Mesothelial cell of epicardium (in vitro differentiated cells): ENCODE data around the gene SLC9A6. TPM values are rescaled to one million over a fixed set of nuclear protein-coding genes. Genes with fewer than 3 reads are reported as not detected.
"Not testable (repeated sequence)": the region's sequence is repeated elsewhere in the genome, so short reads cannot be mapped to it uniquely, and the experiment has no call there.

Experiments
- DNase-seq, 2 experiments: peaks; one replicate each; pipeline ENCODE4 v3.0.0; 2021; ENCODE audit warnings: low spot score in 2 of 2; ENCODE audit not compliant: unreplicated experiment in 2 of 2
- H3K27ac Mint-ChIP-seq: 2 replicates; pipeline ENCODE4 v1.8.0; 2021; ENCODE audit warnings: mixed read lengths
- H3K27me3 Mint-ChIP-seq: 2 replicates; pipeline ENCODE4 v1.8.0; 2021; ENCODE audit warnings: low read depth, mixed read lengths
- H3K36me3 Mint-ChIP-seq: 2 replicates; pipeline ENCODE4 v1.8.0; 2021; ENCODE audit warnings: mixed read lengths
- H3K4me1 Mint-ChIP-seq: 2 replicates; pipeline ENCODE4 v1.8.0; 2021; ENCODE audit warnings: mixed read lengths
- H3K4me3 Mint-ChIP-seq: 2 replicates; pipeline ENCODE4 v1.8.0; 2021; ENCODE audit warnings: mild to moderate bottlenecking, moderate library complexity, mixed read lengths
- H3K9me3 Mint-ChIP-seq: 2 replicates; pipeline ENCODE4 v1.8.0; 2021; ENCODE audit warnings: mixed read lengths
- total RNA-seq: library from RNA; stranded (reverse); gene quantifications from 3 replicates; pipeline ENCODE4 v1.2.1, GENCODE V29; 2021
- TF ChIP-seq, protein P1 (sequence below): fragments of 200-600 bp; sonication (generic); IDR thresholded peaks from one replicate; pipeline ENCODE4 v1.5.0; 2021; ENCODE audit warnings: antibody characterized with exemption; ENCODE audit not compliant: unreplicated experiment

SLC9A6 gene
- total RNA-seq, 1 donor from 2014 or later = 14.1 TPM

DNA sequence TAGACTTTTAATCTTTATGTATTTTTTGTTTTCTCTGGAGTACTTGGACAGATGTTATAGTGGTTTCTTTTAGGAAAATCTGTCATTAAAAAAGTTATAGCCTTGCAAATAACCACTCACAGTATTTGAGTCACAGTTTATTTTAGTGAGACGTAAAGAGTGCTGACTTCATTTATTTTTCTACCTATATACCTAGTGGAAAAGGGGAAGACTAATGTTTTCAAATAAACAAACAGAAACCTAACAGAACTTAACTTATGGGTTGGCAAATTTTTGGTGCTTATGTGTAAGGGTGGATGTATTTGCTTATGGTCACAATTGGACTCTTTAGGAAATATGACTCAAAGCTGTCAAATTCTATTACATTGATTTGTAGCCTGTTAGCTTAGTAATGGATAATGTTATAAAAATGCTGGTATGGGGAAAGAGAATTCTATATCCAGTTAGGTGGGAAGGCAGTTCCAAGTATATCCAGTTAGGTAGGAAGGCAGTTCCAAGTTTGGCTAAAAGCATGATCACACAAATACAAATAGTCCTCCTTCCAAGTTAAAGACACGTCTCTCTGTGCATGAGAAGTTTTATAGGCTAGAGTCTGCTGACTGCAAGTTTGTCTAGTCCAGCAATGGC is 61.9 kb downstream of the SLC9A6 start:
- H3K27me3 Mint-ChIP-seq = no peaks in the 10 kb centered on the region
- TF ChIP-seq, protein P1, sequence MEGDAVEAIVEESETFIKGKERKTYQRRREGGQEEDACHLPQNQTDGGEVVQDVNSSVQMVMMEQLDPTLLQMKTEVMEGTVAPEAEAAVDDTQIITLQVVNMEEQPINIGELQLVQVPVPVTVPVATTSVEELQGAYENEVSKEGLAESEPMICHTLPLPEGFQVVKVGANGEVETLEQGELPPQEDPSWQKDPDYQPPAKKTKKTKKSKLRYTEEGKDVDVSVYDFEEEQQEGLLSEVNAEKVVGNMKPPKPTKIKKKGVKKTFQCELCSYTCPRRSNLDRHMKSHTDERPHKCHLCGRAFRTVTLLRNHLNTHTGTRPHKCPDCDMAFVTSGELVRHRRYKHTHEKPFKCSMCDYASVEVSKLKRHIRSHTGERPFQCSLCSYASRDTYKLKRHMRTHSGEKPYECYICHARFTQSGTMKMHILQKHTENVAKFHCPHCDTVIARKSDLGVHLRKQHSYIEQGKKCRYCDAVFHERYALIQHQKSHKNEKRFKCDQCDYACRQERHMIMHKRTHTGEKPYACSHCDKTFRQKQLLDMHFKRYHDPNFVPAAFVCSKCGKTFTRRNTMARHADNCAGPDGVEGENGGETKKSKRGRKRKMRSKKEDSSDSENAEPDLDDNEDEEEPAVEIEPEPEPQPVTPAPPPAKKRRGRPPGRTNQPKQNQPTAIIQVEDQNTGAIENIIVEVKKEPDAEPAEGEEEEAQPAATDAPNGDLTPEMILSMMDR = no peak
- no peak for DNase-seq
- H3K4me1 Mint-ChIP-seq = no peaks in the 10 kb centered on the region
- peaks cover 17% of the 10 kb centered on the region for H3K9me3 Mint-ChIP-seq
- no peak overlapping the region for H3K4me3 Mint-ChIP-seq
- peaks cover 11% of the 10 kb centered on the region for H3K36me3 Mint-ChIP-seq
- no peak overlapping the region for H3K27ac Mint-ChIP-seq

DNA sequence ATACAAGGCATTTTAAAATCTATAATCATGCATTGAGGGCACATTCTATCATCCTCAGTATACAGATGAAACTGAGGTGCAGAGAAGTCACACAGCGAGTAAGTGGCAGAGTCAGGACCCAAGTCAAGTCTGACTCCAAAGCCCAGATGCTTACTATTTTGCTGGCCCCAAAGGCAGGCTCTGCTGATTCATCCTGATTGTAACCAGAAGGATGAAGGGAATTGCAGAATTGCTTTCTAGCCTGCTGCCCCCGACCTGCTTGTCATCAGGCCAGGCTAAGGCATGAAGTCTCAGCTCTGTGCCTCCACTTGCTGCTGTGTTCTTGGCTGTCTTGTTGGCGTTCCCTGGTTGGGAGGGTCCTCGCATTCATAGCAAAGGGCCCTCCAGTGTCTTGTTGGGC is 62.7 kb downstream of the SLC9A6 start:
- Mint-ChIP-seq H3K36me3 (peaks cover 11% of the 10 kb centered on the region), H3K9me3 (peaks cover 17% of the 10 kb centered on the region), H3K4me1 (no peaks in the 10 kb centered on the region), H3K27me3 (no peaks in the 10 kb centered on the region), H3K4me3 (no peak overlapping the region), H3K27ac (no peak overlapping the region)
- DNase-seq = no peak
- TF ChIP-seq, protein P1 = no peak

DNA sequence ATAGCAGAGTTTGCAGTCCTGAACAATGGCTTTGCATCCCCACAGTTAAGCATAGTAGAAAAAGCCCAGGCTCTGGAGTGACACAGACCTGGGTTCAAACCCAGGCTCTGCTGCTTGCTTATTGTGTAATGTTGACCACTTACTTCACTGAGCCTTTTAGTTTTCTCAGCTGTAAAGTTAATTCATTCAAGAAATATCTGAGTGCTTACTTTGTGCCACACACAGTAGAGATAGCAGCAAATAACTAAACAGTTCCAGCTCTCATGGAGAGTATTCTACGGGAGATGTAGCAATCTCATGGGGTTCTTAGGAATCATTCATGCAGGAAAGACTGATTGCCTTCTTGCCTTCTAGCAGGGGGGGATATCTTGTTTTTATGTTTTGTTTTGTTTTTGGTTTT is 63.2 kb downstream of the SLC9A6 start:
- TF ChIP-seq, protein P1 = no peak
- Mint-ChIP-seq H3K9me3 (peaks cover 17% of the 10 kb centered on the region), H3K4me3 (no peak overlapping the region), H3K4me1 (no peaks in the 10 kb centered on the region), H3K27ac (no peak overlapping the region), H3K27me3 (peaks cover 2% of the 10 kb centered on the region), H3K36me3 (peaks cover 11% of the 10 kb centered on the region)
- no peak for DNase-seq

DNA sequence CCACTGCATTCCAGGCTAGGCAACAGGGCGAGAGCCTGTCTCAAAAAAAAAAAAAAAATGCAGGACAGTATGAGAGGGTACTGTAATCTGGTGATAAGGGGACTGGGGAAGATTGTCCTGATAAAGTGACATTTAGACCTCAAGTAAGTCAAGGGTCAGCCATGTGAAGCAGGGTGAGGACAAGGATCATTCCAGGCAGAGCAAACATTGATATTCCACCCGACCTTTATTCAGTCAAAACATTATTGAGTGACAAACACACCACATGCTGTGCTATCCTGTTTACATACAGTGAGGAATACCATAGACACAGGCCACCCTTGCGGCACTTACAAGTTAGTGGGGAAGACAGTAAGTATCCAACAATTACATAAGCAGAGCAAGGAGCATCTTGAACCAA is 64.4 kb downstream of the SLC9A6 start:
- no peak for DNase-seq
- TF ChIP-seq, protein P1 = no peak
- Mint-ChIP-seq H3K27ac (no peak overlapping the region), H3K27me3 (peaks cover 3% of the 10 kb centered on the region), H3K9me3 (peaks cover 17% of the 10 kb centered on the region), H3K4me1 (no peaks in the 10 kb centered on the region), H3K36me3 (peaks cover 3% of the 10 kb centered on the region), H3K4me3 (no peak overlapping the region)

DNA sequence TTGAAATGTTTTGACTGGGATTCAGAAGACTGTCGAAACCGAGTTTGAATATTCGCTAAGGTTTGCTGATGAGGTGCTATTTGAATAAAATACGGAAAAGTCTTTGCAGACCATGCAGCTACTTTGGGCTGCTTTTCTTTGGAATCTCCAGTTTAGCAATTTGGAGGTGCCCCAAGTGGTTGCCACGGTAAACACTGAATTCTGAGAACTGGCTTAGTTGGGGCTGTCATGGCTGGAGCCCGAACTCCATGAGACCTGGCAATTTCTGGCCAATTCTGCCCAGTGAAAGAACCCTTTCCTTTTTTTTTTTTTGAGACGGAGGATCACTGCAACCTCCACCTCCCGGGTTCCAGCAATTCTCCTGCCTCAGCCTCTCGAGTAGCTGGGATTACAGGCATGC is 65.6 kb downstream of the SLC9A6 start:
- H3K36me3 Mint-ChIP-seq, H3K27me3 Mint-ChIP-seq, H3K4me1 Mint-ChIP-seq, DNase-seq, H3K27ac Mint-ChIP-seq, H3K4me3 Mint-ChIP-seq: not testable (repeated sequence)
- peaks cover 21% of the 10 kb centered on the region for H3K9me3 Mint-ChIP-seq

DNA sequence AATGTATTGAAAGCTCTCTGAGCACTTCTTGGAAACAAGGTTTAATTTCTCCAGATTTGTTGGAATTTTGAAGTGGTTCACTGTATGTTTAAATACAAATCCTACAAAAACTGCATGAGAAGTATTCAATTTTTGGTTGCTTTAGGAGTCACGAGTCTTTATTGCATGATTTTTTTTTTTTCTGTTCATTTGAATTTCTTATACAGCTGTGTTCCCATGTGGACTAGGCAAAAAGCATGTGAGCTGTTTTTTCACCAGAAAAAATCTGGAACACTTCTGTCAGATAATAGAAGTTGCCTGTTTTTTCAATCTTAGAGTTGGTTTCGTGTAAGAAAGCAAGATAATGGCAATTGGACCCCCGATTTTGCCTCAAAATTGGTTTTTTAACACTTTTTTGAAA is 66.4 kb downstream of the SLC9A6 start:
- Mint-ChIP-seq H3K9me3 (peaks cover 21% of the 10 kb centered on the region), H3K36me3 (no peaks in the 10 kb centered on the region), H3K27ac (no peak overlapping the region), H3K4me3 (no peak overlapping the region), H3K4me1 (no peaks in the 10 kb centered on the region), H3K27me3 (peaks cover 5% of the 10 kb centered on the region)
- TF ChIP-seq, protein P1 = no peak
- no peak for DNase-seq
